IMR-90 (cell line): ENCODE results near the gene KLHL8. TPM values are rescaled to one million over a fixed set of nuclear protein-coding genes. Genes with fewer than 3 reads are reported as not detected.

ENCODE experiments used
- ATAC-seq: fragments of 200-7000 bp; cut with Tn5 transposase; 2 replicates; pipeline ENCODE4 v1.9.1; 2020; ENCODE audit warnings: low read depth, mild to moderate bottlenecking, moderate library complexity
- BruUV-seq: library from RNA; stranded (reverse); fragments of 400-500 nt; replicated peaks from 2 replicates; lab custom pipeline; 2021; lab: Mats Ljungman, UMichigan
- CTCF ChIA-PET: fragments of 300-600 bp; formaldehyde crosslinking; extraction: SDS; loops from one replicate; lab custom pipeline; 2021; ENCODE audit warnings: antibody characterized with exemption; lab: Yijun Ruan, JAX
- POLR2A ChIA-PET: fragments of 300-600 bp; sonication (Branson Sonifier 250); formaldehyde crosslinking; loops from one replicate; lab custom pipeline; 2022; ENCODE audit warnings: antibody characterized with exemption; ENCODE audit not compliant: unreplicated experiment; lab: Charles Lee
- DNase-seq: peaks from one replicate; pipeline ENCODE4 v3.0.0; 2013
- H2AFZ ChIP-seq: replicated peaks from 2 replicates; pipeline ENCODE3; 2013; ENCODE audit warnings: low read length, mild to moderate bottlenecking; ENCODE audit not compliant: poor library complexity
- H2AK5ac ChIP-seq: 2 replicates; pipeline ENCODE4 v1.6.1; 2013; ENCODE audit warnings: low read depth, low read length, inconsistent platforms
- H2AK9ac ChIP-seq: replicated peaks from 2 replicates; pipeline ENCODE3; 2013; ENCODE audit warnings: mild to moderate bottlenecking, low read depth, low read length, moderate library complexity; ENCODE audit not compliant: poor library complexity
- H2BK120ac ChIP-seq: 2 replicates; pipeline ENCODE4 v1.6.1; 2013; ENCODE audit warnings: low read depth, low read length, inconsistent platforms
- H2BK15ac ChIP-seq: 3 replicates; pipeline ENCODE4 v1.6.1; 2013; ENCODE audit warnings: low read depth, low read length, inconsistent platforms
- H2BK20ac ChIP-seq: 2 replicates; pipeline ENCODE4 v1.6.1; 2013; ENCODE audit warnings: low read depth, mild to moderate bottlenecking, inconsistent platforms, low read length, moderate library complexity
- H2BK5ac ChIP-seq: 2 replicates; pipeline ENCODE4 v1.6.1; 2013; ENCODE audit warnings: mild to moderate bottlenecking, low read depth, low read length, inconsistent platforms; ENCODE audit not compliant: poor library complexity, severe bottlenecking
- H3K14ac ChIP-seq: replicated peaks from 2 replicates; pipeline ENCODE4 v1.6.1; 2013; ENCODE audit warnings: low read depth, low read length, inconsistent platforms
- H3K18ac ChIP-seq: 2 replicates; pipeline ENCODE4 v1.6.1; 2013; ENCODE audit warnings: low read depth, low read length, control low read depth
- H3K23ac ChIP-seq: 2 replicates; pipeline ENCODE4 v1.6.1; 2013; ENCODE audit warnings: low read depth, low read length, inconsistent platforms
- H3K27ac ChIP-seq: 2 replicates; pipeline ENCODE4 v1.5.1; 2013; ENCODE audit warnings: mild to moderate bottlenecking, control low read depth, low read length; ENCODE audit not compliant: insufficient read depth
- H3K27me3 ChIP-seq: 2 replicates; pipeline ENCODE4 v1.6.1; 2013; ENCODE audit warnings: low read length; ENCODE audit not compliant: control insufficient read depth, insufficient read depth
- H3K36me3 ChIP-seq: 2 replicates; pipeline ENCODE4 v1.6.1; 2013; ENCODE audit warnings: low read length, mixed read lengths; ENCODE audit not compliant: control insufficient read depth, insufficient read depth
- H3K4ac ChIP-seq: 2 replicates; pipeline ENCODE4 v1.6.1; 2013; ENCODE audit warnings: low read depth, low read length, inconsistent platforms
- H3K4me1 ChIP-seq: 2 replicates; pipeline ENCODE4 v1.6.1; 2013; ENCODE audit warnings: low read length, mixed read lengths; ENCODE audit not compliant: control insufficient read depth, insufficient read depth
- H3K4me2 ChIP-seq: 2 replicates; pipeline ENCODE4 v1.6.1; 2013; ENCODE audit warnings: low read depth, mild to moderate bottlenecking, control low read depth, low read length, moderate library complexity
- H3K4me3 ChIP-seq: 2 replicates; pipeline ENCODE4 v1.5.1; 2013; ENCODE audit warnings: low read depth, mild to moderate bottlenecking, control low read depth, low read length, moderate library complexity; ENCODE audit not compliant: insufficient read depth
- H3K56ac ChIP-seq: 2 replicates; pipeline ENCODE4 v1.6.1; 2013; ENCODE audit warnings: low read length, inconsistent platforms; ENCODE audit not compliant: insufficient read depth; ENCODE audit errors: extremely low read depth
- H3K79me1 ChIP-seq, 2 experiments: 2 replicates each; pipeline ENCODE4 v1.6.1; 2013; ENCODE audit warnings: low read length in 2 of 2, inconsistent platforms in 1 of 2, low read depth in 1 of 2
- H3K9ac ChIP-seq: 2 replicates; pipeline ENCODE4 v1.6.1; 2013; ENCODE audit warnings: low read depth, low read length, control low read depth
- H3K9me1 ChIP-seq: 2 replicates; pipeline ENCODE4 v1.6.1; 2013; ENCODE audit warnings: low read length, inconsistent platforms; ENCODE audit not compliant: insufficient read depth
- H3K9me3 ChIP-seq: 2 replicates; pipeline ENCODE4 v1.6.1; 2013; ENCODE audit warnings: low read length; ENCODE audit not compliant: control insufficient read depth, insufficient read depth
- H4K20me1 ChIP-seq: 2 replicates; pipeline ENCODE4 v1.6.1; 2013; ENCODE audit warnings: low read length, inconsistent platforms; ENCODE audit not compliant: insufficient read depth
- H4K5ac ChIP-seq: 2 replicates; pipeline ENCODE4 v1.6.1; 2013; ENCODE audit warnings: mild to moderate bottlenecking, low read depth, low read length, control low read depth
- H4K8ac ChIP-seq, 2 experiments: 2 replicates each; pipeline ENCODE4 v1.6.1; 2013; ENCODE audit warnings: low read depth in 2 of 2, low read length in 2 of 2, control low read depth in 1 of 2, inconsistent platforms in 1 of 2
- H4K91ac ChIP-seq: 2 replicates; pipeline ENCODE4 v1.6.1; 2013; ENCODE audit warnings: low read depth, low read length, inconsistent platforms; ENCODE audit not compliant: insufficient read depth
- BHLHE40 ChIP-seq: fragments of 150-350 bp; IDR thresholded peaks from 2 replicates; pipeline ENCODE4 v1.6.1; 2016; ENCODE audit warnings: mild to moderate bottlenecking, low read depth, low read length
- CEBPB ChIP-seq: IDR thresholded peaks from 2 replicates; pipeline ENCODE4 v1.6.1; 2012; ENCODE audit warnings: low read depth, low read length, improper control_type of control experiment
- CHD1 ChIP-seq: IDR thresholded peaks from 2 replicates; pipeline ENCODE4 v1.6.1; 2012; ENCODE audit warnings: low read depth, low read length, improper control_type of control experiment
- CTCF ChIP-seq: conservative IDR thresholded peaks from 2 replicates; pipeline ENCODE4 v1.5.1; 2012; ENCODE audit warnings: mild to moderate bottlenecking, low read depth, low read length, improper control_type of control experiment
- ELK1 ChIP-seq: fragments of 150-350 bp; IDR thresholded peaks from 2 replicates; pipeline ENCODE4 v1.6.1; 2016; ENCODE audit warnings: low read depth, mild to moderate bottlenecking, low read length, moderate library complexity, borderline replicate concordance
- FOS ChIP-seq: fragments of 150-350 bp; IDR thresholded peaks from 2 replicates; pipeline ENCODE4 v1.6.1; 2016; ENCODE audit warnings: low read depth, low read length
- MAFK ChIP-seq: IDR thresholded peaks from 2 replicates; pipeline ENCODE4 v1.6.1; 2012; ENCODE audit warnings: low read depth, low read length, improper control_type of control experiment
- MAZ ChIP-seq: IDR thresholded peaks from 2 replicates; pipeline ENCODE4 v1.6.1; 2012; ENCODE audit warnings: low read depth, mild to moderate bottlenecking, low read length, improper control_type of control experiment, moderate library complexity, borderline replicate concordance
- MXI1 ChIP-seq: IDR thresholded peaks from 2 replicates; pipeline ENCODE4 v1.6.1; 2012; ENCODE audit warnings: low read depth, mild to moderate bottlenecking, low read length, moderate library complexity, borderline replicate concordance
- NFE2L2 ChIP-seq: fragments of 150-350 bp; IDR thresholded peaks from 2 replicates; pipeline ENCODE4 v1.6.1; 2016; ENCODE audit warnings: low read depth, mild to moderate bottlenecking, low read length
- POLR2A ChIP-seq: IDR thresholded peaks from 2 replicates; pipeline ENCODE4 v1.6.1; 2012; ENCODE audit warnings: mild to moderate bottlenecking, low read depth, low read length
- RAD21 ChIP-seq: IDR thresholded peaks from 2 replicates; pipeline ENCODE4 v1.6.1; 2012; ENCODE audit warnings: low read length, improper control_type of control experiment
- RCOR1 ChIP-seq: IDR thresholded peaks from 2 replicates; pipeline ENCODE4 v1.6.1; 2012; ENCODE audit warnings: mild to moderate bottlenecking, low read length, improper control_type of control experiment; ENCODE audit not compliant: insufficient replicate concordance
- RFX5 ChIP-seq: IDR thresholded peaks from 2 replicates; pipeline ENCODE4 v1.8.0; 2012; ENCODE audit warnings: low read depth, mild to moderate bottlenecking, low read length, moderate library complexity
- SMC3 ChIP-seq: fragments of 150-350 bp; IDR thresholded peaks from 2 replicates; pipeline ENCODE4 v1.6.1; 2016; ENCODE audit warnings: low read depth, mild to moderate bottlenecking, antibody characterized with exemption, low read length, moderate library complexity
- USF2 ChIP-seq: fragments of 150-350 bp; IDR thresholded peaks from 2 replicates; pipeline ENCODE4 v1.6.1; 2017; ENCODE audit warnings: mild to moderate bottlenecking, antibody characterized with exemption, low read length, low read depth
- WGBS, 2 experiments: methylation state at CpG; one replicate each; pipeline versions ENCODE4 v1.1.5 to v1.1.7; 2013; ENCODE audit warnings: missing lambda C conversion rate in 2 of 2; ENCODE audit not compliant: insufficient read length in 1 of 2; ENCODE audit errors: extremely low coverage in 2 of 2; 5-methylcytosine and 5-hydroxymethylcytosine counted together
- dilution Hi-C: fragments of 300-500 bp; cut with HindIII; formaldehyde crosslinking; loops from one replicate; pipeline ENCODE4 v1.14.3; 2018; ENCODE audit warnings: low sequenced_read_pairs; ENCODE audit not compliant: unreplicated experiment
- in situ Hi-C: fragments of 300-500 bp; cut with MboI; formaldehyde crosslinking; loops from 3 replicates; pipeline ENCODE4 v1.14.3; 2019; ENCODE audit warnings: low sequenced_read_pairs, inconsistent platforms, mixed read lengths
- intact Hi-C: fragments of 100-400 bp; cut with micrococcal nuclease; formaldehyde crosslinking; loops from 2 replicates; pipeline ENCODE4 v1.10.0; 2022
- polyA plus RNA-seq, 3 experiments: library from polyadenylated mRNA; depleted of rRNA; stranded (reverse); fragments of >200 nt; gene quantifications; 2 replicates each; pipeline ENCODE4 v1.2.3, GENCODE V29; 2012; ENCODE audit warnings: low replicate concordance in 1 of 3
- total RNA-seq: library from RNA; depleted of rRNA; stranded (reverse); fragments of >200 nt; gene quantifications from 2 replicates; pipeline ENCODE4 v1.2.3, GENCODE V29; 2012

The KLHL8 gene
- total and polyA plus RNA-seq, 2 of the 4 experiments (the other 2 are of a cell fraction): 3.1 to 9.5 TPM

- Histone ChIP-seq H2AK9ac (no peak overlapping the region), H3K14ac (no peak overlapping the region), H3K4me3 (no peak overlapping the region), H3K18ac (no peak overlapping the region), H3K23ac (no peak overlapping the region), H4K20me1 (no peaks in the 10 kb centered on the region; the same call in 1 of the 2 replicates), H4K5ac (no peak overlapping the region), H2BK20ac (no peak overlapping the region), H2AFZ (no peak overlapping the region), H3K79me1 (peaks cover 34 to 40% of the 10 kb centered on the region in 2 experiments), H2BK120ac (no peak overlapping the region), H3K9me3 (no peaks in the 10 kb centered on the region), H2BK5ac (no peak overlapping the region), H3K4me1 (peaks cover 7% of the 10 kb centered on the region), H3K56ac (no peak overlapping the region), H2BK15ac (no peak overlapping the region), H3K36me3 (no peaks in the 10 kb centered on the region), H4K91ac (no peak overlapping the region), H2AK5ac (no peak overlapping the region), H3K27ac (no peak overlapping the region), H3K9ac (no peak overlapping the region), H3K27me3 (no peaks in the 10 kb centered on the region), H3K4ac (no peak overlapping the region), H3K4me2 (no peak overlapping the region), H3K9me1 (peaks cover 4% of the 10 kb centered on the region; the same call in 1 of the 2 replicates), H4K8ac (no peak overlapping the region)
- no TSS peak for BruUV-seq
- intact Hi-C loops (loop anchor here (5.0 kb wide), 1 partner anchor 32 kb away; no protein-coding TSS in a partner anchor), dilution Hi-C loops (no loop called here), in situ Hi-C loops (no loop called here)
- TF ChIP-seq MAZ: no peak
- TF ChIP-seq NFE2L2: no peak
- TF ChIP-seq CTCF: no peak
- no peak for TF ChIP-seq SMC3
- no peak for TF ChIP-seq POLR2A
- no peak for TF ChIP-seq RAD21
- no peak for TF ChIP-seq CHD1
- no peak for TF ChIP-seq ELK1
- no peak for TF ChIP-seq FOS
- no peak for TF ChIP-seq BHLHE40
- no peak for TF ChIP-seq RFX5
- TF ChIP-seq USF2: no peak
- no peak for TF ChIP-seq MXI1
- no peak for TF ChIP-seq CEBPB
- no peak for TF ChIP-seq MAFK
- no peak for TF ChIP-seq RCOR1
- WGBS, 2 experiments: no CpG with 5 or more reads among the region's 6 CpGs
- ChIA-PET CTCF (interaction anchor here (0.6 kb wide), 1 partner anchor 19 kb away, joined by 3 read pairs; no protein-coding TSS in a partner anchor), POLR2A (no interaction called here)
- ATAC-seq (no peak), DNase-seq (no peak)
These were observed 10.7 kb downstream of the KLHL8 start for GRCh38 chr4:87209696-87210095.
